Endodermal cell (in vitro differentiated cells): Measurements from ENCODE around the gene TRDN. TPM values are rescaled to one million over a fixed set of nuclear protein-coding genes. Genes with fewer than 3 reads are reported as not detected.
A peak's percentile ranks its signal among the peaks of the same experiment; 100 is the strongest.

Experiments used
- DNase-seq: peaks from one replicate; pipeline ENCODE4 v3.0.0-alpha.2; 2017
- H3K27ac ChIP-seq: 2 replicates; pipeline ENCODE4 v1.5.1; 2013; ENCODE audit warnings: mild to moderate bottlenecking, low read depth, low read length, moderate library complexity
- H3K27me3 ChIP-seq: 2 replicates; pipeline ENCODE4 v1.6.1; 2013; ENCODE audit warnings: mild to moderate bottlenecking, low read length, moderate library complexity; ENCODE audit not compliant: insufficient read depth, control insufficient read depth, poor library complexity, severe bottlenecking
- H3K36me3 ChIP-seq: 2 replicates; pipeline ENCODE4 v1.7.0; 2013; ENCODE audit warnings: mild to moderate bottlenecking, low read length, moderate library complexity; ENCODE audit not compliant: control insufficient read depth, insufficient read depth
- H3K4me1 ChIP-seq: one replicate; pipeline ENCODE4 v1.7.0; 2013; ENCODE audit warnings: low read length; ENCODE audit not compliant: control insufficient read depth, insufficient read depth
- H3K4me3 ChIP-seq: 2 replicates; pipeline ENCODE4 v1.5.1; 2013; ENCODE audit warnings: mild to moderate bottlenecking, low read length, moderate library complexity
- H3K9ac ChIP-seq: 2 replicates; pipeline ENCODE4 v1.6.1; 2013; ENCODE audit warnings: mild to moderate bottlenecking, low read length, moderate library complexity; ENCODE audit not compliant: poor library complexity, severe bottlenecking; ENCODE audit errors: extremely low read depth
- H3K9me3 ChIP-seq: 2 replicates; pipeline ENCODE4 v1.6.1; 2013; ENCODE audit warnings: mild to moderate bottlenecking, low read length, moderate library complexity; ENCODE audit not compliant: control insufficient read depth
- H3K27ac Mint-ChIP-seq: 2 replicates; pipeline ENCODE4 v1.8.0; 2020; ENCODE audit warnings: mixed read lengths
- H3K27me3 Mint-ChIP-seq: 2 replicates; pipeline ENCODE4 v1.8.0; 2021; ENCODE audit warnings: mild to moderate bottlenecking, mixed read lengths; ENCODE audit not compliant: insufficient read depth
- H3K36me3 Mint-ChIP-seq: 2 replicates; pipeline ENCODE4 v1.8.0; 2020; ENCODE audit warnings: low read depth, mixed read lengths
- H3K4me1 Mint-ChIP-seq: 2 replicates; pipeline ENCODE4 v1.8.0; 2020; ENCODE audit warnings: mixed read lengths
- H3K4me3 Mint-ChIP-seq: 2 replicates; pipeline ENCODE4 v1.8.0; 2020; ENCODE audit warnings: mild to moderate bottlenecking, moderate library complexity, mixed read lengths
- H3K9me3 Mint-ChIP-seq: 2 replicates; pipeline ENCODE4 v1.8.0; 2020; ENCODE audit warnings: mild to moderate bottlenecking, mixed read lengths
- WGBS, 2 experiments: methylation state at CpG; one replicate each; pipeline versions ENCODE4 v1.1.5 to v1.1.7; 2013; ENCODE audit warnings: missing lambda C conversion rate in 2 of 2, mixed read lengths in 1 of 2; ENCODE audit not compliant: insufficient coverage in 1 of 2, insufficient read length in 1 of 2; 5-methylcytosine and 5-hydroxymethylcytosine counted together
- total RNA-seq, 2 donors: library from RNA; stranded (reverse); fragmentation: NEBNext Ultra II Directional in 1 of 2; extraction: Animal tissue kit (Norgen Biotek cat#: 25700) in 1 of 2; gene quantifications; 2 replicates in 1 of 2; 3 replicates in 1 of 2; pipeline ENCODE4 v1.2.1, GENCODE V29; 2021
- TF ChIP-seq, protein P1 (sequence below): fragments of 200-600 bp; sonication (generic); conservative IDR thresholded peaks from 2 replicates; pipeline ENCODE4 v1.5.0; 2021; ENCODE audit warnings: antibody characterized with exemption, mild to moderate bottlenecking

Gene TRDN
- total RNA-seq, 2 donors from 2014 or later = 74.4 to 136 TPM

GRCh38 chr6:123182998-123183397, 453.8 kb downstream of the TRDN start:
- Histone ChIP-seq H3K27me3 (no peaks in the 10 kb centered on the region), H3K4me1 (no peaks in the 10 kb centered on the region), H3K9me3 (peaks cover 12% of the 10 kb centered on the region), H3K27ac (no peak overlapping the region), H3K9ac (no peak overlapping the region), H3K4me3 (no peak overlapping the region), H3K36me3 (no peaks in the 10 kb centered on the region)
- peaks cover 24% of the 10 kb centered on the region for H3K9me3 Mint-ChIP-seq
- TF ChIP-seq, protein P1, sequence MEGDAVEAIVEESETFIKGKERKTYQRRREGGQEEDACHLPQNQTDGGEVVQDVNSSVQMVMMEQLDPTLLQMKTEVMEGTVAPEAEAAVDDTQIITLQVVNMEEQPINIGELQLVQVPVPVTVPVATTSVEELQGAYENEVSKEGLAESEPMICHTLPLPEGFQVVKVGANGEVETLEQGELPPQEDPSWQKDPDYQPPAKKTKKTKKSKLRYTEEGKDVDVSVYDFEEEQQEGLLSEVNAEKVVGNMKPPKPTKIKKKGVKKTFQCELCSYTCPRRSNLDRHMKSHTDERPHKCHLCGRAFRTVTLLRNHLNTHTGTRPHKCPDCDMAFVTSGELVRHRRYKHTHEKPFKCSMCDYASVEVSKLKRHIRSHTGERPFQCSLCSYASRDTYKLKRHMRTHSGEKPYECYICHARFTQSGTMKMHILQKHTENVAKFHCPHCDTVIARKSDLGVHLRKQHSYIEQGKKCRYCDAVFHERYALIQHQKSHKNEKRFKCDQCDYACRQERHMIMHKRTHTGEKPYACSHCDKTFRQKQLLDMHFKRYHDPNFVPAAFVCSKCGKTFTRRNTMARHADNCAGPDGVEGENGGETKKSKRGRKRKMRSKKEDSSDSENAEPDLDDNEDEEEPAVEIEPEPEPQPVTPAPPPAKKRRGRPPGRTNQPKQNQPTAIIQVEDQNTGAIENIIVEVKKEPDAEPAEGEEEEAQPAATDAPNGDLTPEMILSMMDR = no peak
- 85 to 95% methylated on average over 2 to 7 of the region's 7 CpGs for WGBS, 2 experiments
- no peak overlapping the region for H3K4me3 Mint-ChIP-seq
- DNase-seq = no peak
- H3K36me3 Mint-ChIP-seq = no peaks in the 10 kb centered on the region
- H3K27ac Mint-ChIP-seq = no peak overlapping the region
- peaks cover 2% of the 10 kb centered on the region for H3K4me1 Mint-ChIP-seq
- no peaks in the 10 kb centered on the region for H3K27me3 Mint-ChIP-seq

GRCh38 chr6:123176706-123177105, 460.0 kb downstream of the TRDN start:
- Histone ChIP-seq H3K9me3 (no peaks in the 10 kb centered on the region), H3K4me3 (no peak overlapping the region), H3K4me1 (no peaks in the 10 kb centered on the region), H3K36me3 (no peaks in the 10 kb centered on the region), H3K9ac (no peak overlapping the region), H3K27me3 (no peaks in the 10 kb centered on the region), H3K27ac (no peak overlapping the region)
- Mint-ChIP-seq H3K4me3 (no peak overlapping the region), H3K27me3 (no peaks in the 10 kb centered on the region), H3K27ac (no peak overlapping the region), H3K4me1 (no peaks in the 10 kb centered on the region), H3K9me3 (peaks cover 1% of the 10 kb centered on the region), H3K36me3 (no peaks in the 10 kb centered on the region)
- TF ChIP-seq, protein P1 = no peak
- 89% methylated on average over 1 of the region's 1 CpG; no CpG with 5 or more reads in 1 of the 2 experiments for WGBS, 2 experiments
- DNase-seq = no peak

GRCh38 chr6:123171341-123172115, 465.2 kb downstream of the TRDN start:
- Histone ChIP-seq H3K9ac (no peak overlapping the region), H3K9me3 (no peaks in the 10 kb centered on the region), H3K36me3 (no peaks in the 10 kb centered on the region), H3K27me3 (no peaks in the 10 kb centered on the region), H3K27ac (peak overlapping the region; percentile 25), H3K4me3 (no peak overlapping the region), H3K4me1 (no peaks in the 10 kb centered on the region)
- Mint-ChIP-seq H3K27ac (peak overlapping the region; percentile 1), H3K27me3 (no peaks in the 10 kb centered on the region), H3K9me3 (no peaks in the 10 kb centered on the region), H3K4me3 (no peak overlapping the region), H3K36me3 (no peaks in the 10 kb centered on the region), H3K4me1 (peaks cover 5% of the 10 kb centered on the region)
- peak; percentile 36 for DNase-seq
- 77 to 93% methylated on average over 3 to 5 of the region's 5 CpGs for WGBS, 2 experiments
- TF ChIP-seq, protein P1 = no peak
